Mucosa of descending colon (tissue), 3 donors: Measurements from ENCODE around the gene HUNK. TPM values are rescaled to one million over a fixed set of nuclear protein-coding genes. Genes with fewer than 3 reads are reported as not detected.

Experiments
- ATAC-seq: fragments of 200-7000 bp; cut with Tn5 transposase; one replicate; pipeline ENCODE4 v1.9.1; 2020; ENCODE audit warnings: mild to moderate bottlenecking, moderate library complexity
- DNase-seq, 3 donors: peaks; one replicate each; pipeline ENCODE4 v3.0.0-alpha.2; 2020
- H3K36me3 ChIP-seq: fragments of 200-600 bp; one replicate; pipeline ENCODE4 v1.8.0; 2021; ENCODE audit warnings: low read depth, mild to moderate bottlenecking
- H3K4me1 ChIP-seq: fragments of 200-600 bp; one replicate; pipeline ENCODE4 v1.8.0; 2021; ENCODE audit warnings: low read depth, mild to moderate bottlenecking
- H3K4me3 ChIP-seq: fragments of 200-600 bp; one replicate; pipeline ENCODE4 v1.8.0; 2021; ENCODE audit warnings: mild to moderate bottlenecking
- H3K9me3 ChIP-seq: fragments of 200-600 bp; one replicate; pipeline ENCODE4 v1.8.0; 2021; ENCODE audit warnings: mild to moderate bottlenecking
- intact Hi-C, 2 donors: fragments of 100-400 bp; cut with DNase I in 1 of 2; cut with micrococcal nuclease in 1 of 2; formaldehyde crosslinking; loops; one replicate each; pipeline versions ENCODE4 v1.11.0 to v1.11.1; 2022; cut with DNase I, micrococcal nuclease
- total RNA-seq, 3 donors: library from RNA; stranded (reverse); fragmentation: NEBNext Ultra II Directional in 2 of 3; extraction: Animal tissue kit (Norgen Biotek cat#: 25700) in 2 of 3; gene quantifications; one replicate each; pipeline versions ENCODE4 v1.2.1 to v1.2.4, GENCODE V29; 2021 to 2023
- TF ChIP-seq, protein P1 (sequence below): fragments of 200-600 bp; IDR thresholded peaks from one replicate; pipeline ENCODE4 v1.8.0; 2022; ENCODE audit warnings: antibody characterized with exemption, mild to moderate bottlenecking
- donor health status: DM: no; HTN: no; CAD: no; lungs with moderate emphysema.
- donor health status: DM: no; HTN: no; CAD: no.
- donor health status: DM: no; HTN: yes; CAD: no.

Gene HUNK
- total RNA-seq, 3 donors from 2014 or later = 3.8 to 12.3 (median 11.0) TPM

DNA sequence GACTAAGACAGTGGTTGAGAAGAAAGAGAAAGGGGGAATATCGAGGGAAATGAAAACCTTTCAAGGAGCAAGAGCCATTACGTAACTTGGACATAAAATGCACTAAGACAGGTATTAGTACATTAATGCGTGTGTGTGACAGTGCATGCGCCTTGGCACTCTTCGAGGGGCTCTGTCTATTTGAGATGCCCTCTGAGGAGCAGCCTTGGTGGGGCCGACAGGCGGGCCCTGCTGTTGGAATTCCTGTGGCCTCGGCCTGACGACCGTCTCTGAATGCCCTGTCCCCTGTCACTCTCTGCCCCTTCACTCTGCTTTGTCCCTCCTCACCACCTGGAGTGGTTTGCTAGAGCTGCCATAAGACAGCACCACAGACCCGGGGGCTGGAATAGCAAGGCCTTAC, 12.3 kb downstream of the HUNK start:
- H3K4me1 ChIP-seq = peaks cover 8% of the 10 kb centered on the region
- TF ChIP-seq, protein P1, sequence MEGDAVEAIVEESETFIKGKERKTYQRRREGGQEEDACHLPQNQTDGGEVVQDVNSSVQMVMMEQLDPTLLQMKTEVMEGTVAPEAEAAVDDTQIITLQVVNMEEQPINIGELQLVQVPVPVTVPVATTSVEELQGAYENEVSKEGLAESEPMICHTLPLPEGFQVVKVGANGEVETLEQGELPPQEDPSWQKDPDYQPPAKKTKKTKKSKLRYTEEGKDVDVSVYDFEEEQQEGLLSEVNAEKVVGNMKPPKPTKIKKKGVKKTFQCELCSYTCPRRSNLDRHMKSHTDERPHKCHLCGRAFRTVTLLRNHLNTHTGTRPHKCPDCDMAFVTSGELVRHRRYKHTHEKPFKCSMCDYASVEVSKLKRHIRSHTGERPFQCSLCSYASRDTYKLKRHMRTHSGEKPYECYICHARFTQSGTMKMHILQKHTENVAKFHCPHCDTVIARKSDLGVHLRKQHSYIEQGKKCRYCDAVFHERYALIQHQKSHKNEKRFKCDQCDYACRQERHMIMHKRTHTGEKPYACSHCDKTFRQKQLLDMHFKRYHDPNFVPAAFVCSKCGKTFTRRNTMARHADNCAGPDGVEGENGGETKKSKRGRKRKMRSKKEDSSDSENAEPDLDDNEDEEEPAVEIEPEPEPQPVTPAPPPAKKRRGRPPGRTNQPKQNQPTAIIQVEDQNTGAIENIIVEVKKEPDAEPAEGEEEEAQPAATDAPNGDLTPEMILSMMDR = no peak
- H3K36me3 ChIP-seq = no peaks in the 10 kb centered on the region
- intact Hi-C loops = no loop called here
- DNase-seq (no peak), ATAC-seq (no peak)
- no peak overlapping the region for H3K4me3 ChIP-seq
- no peaks in the 10 kb centered on the region for H3K9me3 ChIP-seq

DNA sequence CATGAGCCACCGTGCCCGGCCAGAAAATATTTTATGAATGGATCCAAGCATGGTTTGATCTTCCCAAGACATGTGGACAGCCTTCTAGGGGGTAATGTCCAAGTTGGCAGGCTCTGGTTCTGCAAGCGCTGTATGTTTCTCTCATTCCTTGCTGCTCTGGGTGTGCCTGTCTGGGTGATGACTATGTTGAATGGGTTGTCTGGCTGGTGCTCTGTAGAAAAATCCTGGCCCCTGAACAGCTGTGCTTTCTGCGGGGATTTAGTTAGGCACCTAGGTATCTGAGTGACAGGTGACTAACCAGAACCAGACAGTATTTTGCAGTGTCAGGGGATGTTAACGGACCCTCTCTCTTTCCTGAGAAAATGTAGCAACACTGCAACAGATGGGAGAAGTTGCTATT, 14.1 kb downstream of the HUNK start:
- Histone ChIP-seq H3K4me3 (no peak overlapping the region), H3K4me1 (peaks cover 8% of the 10 kb centered on the region), H3K36me3 (no peaks in the 10 kb centered on the region), H3K9me3 (no peaks in the 10 kb centered on the region)
- intact Hi-C loops = no loop called here
- TF ChIP-seq, protein P1 = no peak
- DNase-seq = no peak
- ATAC-seq = no peak

- H3K36me3 ChIP-seq = no peaks in the 10 kb centered on the region
- H3K4me1 ChIP-seq = peaks cover 8% of the 10 kb centered on the region
- no peak overlapping the region for H3K4me3 ChIP-seq
- intact Hi-C loops = no loop called here
- DNase-seq (no peak), ATAC-seq (no peak)
- H3K9me3 ChIP-seq = no peaks in the 10 kb centered on the region
- TF ChIP-seq, protein P1 = no peak
Observed at GRCh38 chr21:31887391-31887841, 14.6 kb downstream of the HUNK start.

DNA sequence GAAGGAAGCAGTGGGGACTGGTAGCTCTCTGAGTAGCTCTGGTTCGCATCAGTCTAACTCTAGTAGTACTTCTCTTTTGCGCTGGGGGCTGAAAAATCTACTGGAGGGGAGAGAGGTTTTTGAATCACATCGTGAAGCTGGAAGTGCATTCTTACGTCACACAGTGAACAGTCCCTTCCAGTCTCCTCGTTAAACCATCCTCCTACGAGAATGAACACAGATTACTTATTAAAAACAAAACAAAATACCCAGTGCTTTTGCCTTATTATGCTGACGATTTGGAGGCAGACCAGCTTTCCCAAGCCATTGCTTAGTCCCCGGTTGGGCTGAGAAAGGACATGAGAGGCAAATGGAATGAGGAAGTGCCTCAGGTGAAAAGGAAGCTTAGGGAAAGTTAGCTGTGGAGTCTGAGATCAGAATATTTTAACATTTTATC, 16.1 kb downstream of the HUNK start:
- Histone ChIP-seq H3K4me3 (no peak overlapping the region), H3K4me1 (peaks cover 8% of the 10 kb centered on the region), H3K36me3 (no peaks in the 10 kb centered on the region), H3K9me3 (no peaks in the 10 kb centered on the region)
- TF ChIP-seq, protein P1 = no peak
- peak; percentile 71 for ATAC-seq
- intact Hi-C loops = no loop called here
- no peak for DNase-seq

DNA sequence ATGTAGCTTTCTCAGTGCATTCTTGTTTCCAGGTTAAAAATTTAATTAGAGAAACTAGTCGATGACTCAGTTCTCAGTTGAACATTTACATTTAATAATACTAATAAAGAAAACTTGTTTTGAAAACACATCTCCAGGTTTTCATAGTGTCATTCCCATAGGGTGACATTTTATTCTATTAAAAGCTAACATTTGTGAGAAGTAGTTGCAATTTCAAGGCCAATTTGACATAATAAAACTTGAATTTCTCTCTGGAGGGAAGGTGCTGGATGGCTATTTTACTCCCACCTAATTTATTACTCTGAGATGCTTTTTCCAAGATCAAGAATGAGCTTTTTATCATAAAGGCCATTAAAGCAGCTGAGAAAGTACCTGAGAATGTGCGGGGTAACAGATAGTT, 16.6 kb downstream of the HUNK start:
- DNase-seq (no peak), ATAC-seq (no peak)
- TF ChIP-seq, protein P1 = no peak
- intact Hi-C loops = no loop called here
- H3K4me3 ChIP-seq = no peak overlapping the region
- H3K4me1 ChIP-seq = peaks cover 8% of the 10 kb centered on the region
- H3K9me3 ChIP-seq = no peaks in the 10 kb centered on the region
- no peaks in the 10 kb centered on the region for H3K36me3 ChIP-seq

- TF ChIP-seq, protein P1 = no peak
- DNase-seq = no peak
- intact Hi-C loops = no loop called here
- no peaks in the 10 kb centered on the region for H3K36me3 ChIP-seq
- H3K9me3 ChIP-seq = no peaks in the 10 kb centered on the region
- ATAC-seq = no peak
- no peak overlapping the region for H3K4me3 ChIP-seq
- peaks cover 8% of the 10 kb centered on the region for H3K4me1 ChIP-seq
Observed at GRCh38 chr21:31892686-31893085, 19.9 kb downstream of the HUNK start.
